ENCODE data around the gene ZNF678.

DNA sequence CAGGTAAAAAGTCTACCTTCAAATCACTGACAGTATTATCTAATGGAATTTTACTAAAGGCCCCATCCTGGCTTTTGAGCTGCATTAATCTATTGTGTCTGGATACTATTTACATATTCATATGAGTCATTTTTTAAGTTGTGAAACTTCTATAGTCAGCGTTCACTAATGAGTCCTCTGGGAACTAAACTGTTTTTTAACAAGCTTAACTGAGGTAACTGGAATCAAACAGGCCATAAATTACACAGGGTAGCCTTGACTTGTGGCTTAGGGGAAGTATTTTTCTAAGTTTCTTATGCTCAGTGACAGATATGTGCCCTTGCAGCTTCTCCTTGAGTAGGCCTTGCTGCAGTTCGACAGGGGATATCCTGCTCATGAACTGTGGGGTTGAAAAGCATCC lies 102.9 kb downstream of the ZNF678 start:
- TF ChIP-seq, protein P1, sequence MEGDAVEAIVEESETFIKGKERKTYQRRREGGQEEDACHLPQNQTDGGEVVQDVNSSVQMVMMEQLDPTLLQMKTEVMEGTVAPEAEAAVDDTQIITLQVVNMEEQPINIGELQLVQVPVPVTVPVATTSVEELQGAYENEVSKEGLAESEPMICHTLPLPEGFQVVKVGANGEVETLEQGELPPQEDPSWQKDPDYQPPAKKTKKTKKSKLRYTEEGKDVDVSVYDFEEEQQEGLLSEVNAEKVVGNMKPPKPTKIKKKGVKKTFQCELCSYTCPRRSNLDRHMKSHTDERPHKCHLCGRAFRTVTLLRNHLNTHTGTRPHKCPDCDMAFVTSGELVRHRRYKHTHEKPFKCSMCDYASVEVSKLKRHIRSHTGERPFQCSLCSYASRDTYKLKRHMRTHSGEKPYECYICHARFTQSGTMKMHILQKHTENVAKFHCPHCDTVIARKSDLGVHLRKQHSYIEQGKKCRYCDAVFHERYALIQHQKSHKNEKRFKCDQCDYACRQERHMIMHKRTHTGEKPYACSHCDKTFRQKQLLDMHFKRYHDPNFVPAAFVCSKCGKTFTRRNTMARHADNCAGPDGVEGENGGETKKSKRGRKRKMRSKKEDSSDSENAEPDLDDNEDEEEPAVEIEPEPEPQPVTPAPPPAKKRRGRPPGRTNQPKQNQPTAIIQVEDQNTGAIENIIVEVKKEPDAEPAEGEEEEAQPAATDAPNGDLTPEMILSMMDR (IDR thresholded peaks at IDR 0.05; ENCODE audit: borderline replicate concordance, extremely low read depth, low read length, poor library complexity, severe bottlenecking) = no peak
- TF ChIP-seq EZH2 (IDR thresholded peaks at IDR 0.05; ENCODE audit: borderline replicate concordance, low read depth, low read length, severe bottlenecking) = no peak

All from DND-41 (cell line).